ENCODE data around the gene MRPL43. TPM values are rescaled to one million over a fixed set of nuclear protein-coding genes. Genes with fewer than 3 reads are reported as not detected.

MRPL43 gene
- total and polyA plus RNA-seq, 2 donors (not counting 3 experiments of a cell fraction or from before 2014, with no cell fraction given): 75.0 to 144 TPM

DNA sequence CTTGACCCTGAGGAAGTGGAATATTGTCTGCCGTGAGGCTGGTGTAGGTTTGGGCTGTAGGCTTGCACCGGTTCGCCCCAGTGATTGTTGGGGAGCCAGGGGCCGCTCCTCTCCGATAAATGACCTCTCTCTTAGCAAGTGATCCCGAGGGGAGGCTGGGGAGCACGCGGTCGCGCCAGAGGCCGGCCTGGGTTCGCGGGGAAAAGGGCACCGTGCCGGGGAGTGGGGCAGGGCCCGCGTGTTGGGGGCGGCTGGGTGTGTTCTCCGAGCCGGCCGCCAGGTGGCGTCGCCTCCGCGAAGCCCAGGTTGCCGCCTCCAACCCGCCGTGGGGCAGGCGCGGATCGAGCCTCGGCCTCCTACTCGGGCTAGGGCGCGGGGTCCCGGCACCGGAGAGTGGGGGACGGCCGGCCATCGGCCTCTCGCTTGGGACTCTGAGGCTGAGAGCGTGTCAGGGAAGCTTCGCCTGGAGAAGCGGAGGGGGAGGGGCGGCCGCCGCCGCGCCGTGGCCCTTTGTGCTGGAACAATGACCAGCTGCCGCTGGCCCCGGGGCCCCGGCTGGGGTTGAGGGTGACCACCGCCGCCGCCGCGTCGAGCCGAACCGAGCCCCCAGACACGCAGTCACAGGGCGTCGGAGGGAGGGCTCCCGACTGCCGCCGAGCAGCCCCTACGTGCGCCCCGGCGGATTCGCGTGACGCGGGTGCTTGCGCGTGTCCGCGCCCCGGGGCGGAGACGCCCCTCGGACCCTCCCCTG lies 11.9 kb upstream of the MRPL43 start:
- Histone ChIP-seq H3K36me3 (ENCODE audit: control insufficient read depth in 2 of 2, extremely low read depth in 1 of 2, insufficient read depth in 2 of 2, low read length in 2 of 2) (peaks cover 5 to 17% of the 10 kb centered on the region in 2 experiments), H3K4me2 (ENCODE audit: insufficient read depth, low read length) (peak overlapping the region; percentile 50), H3K27ac (ENCODE audit: insufficient read depth, low read depth, low read length) (peak overlapping the region; percentile 86), H3K9me1 (replicated peaks; ENCODE audit: control insufficient read depth, extremely low read depth, insufficient read depth, low read length) (no peaks in the 10 kb centered on the region), H3K4me1 (ENCODE audit: control insufficient read depth, extremely low read depth, insufficient read depth, low read length) (peaks cover 33% of the 10 kb centered on the region), H2AFZ (ENCODE audit: low read depth, low read length) (peak overlapping the region; percentile 16), H3K9ac (replicated peaks; ENCODE audit: extremely low read depth, insufficient read depth, low read length) (peak overlapping the region; percentile 84), H3K9me3 (replicated peaks; ENCODE audit: control insufficient read depth, insufficient read depth, low read length) (no peaks in the 10 kb centered on the region), H4K20me1 (replicated peaks; ENCODE audit: control insufficient read depth, extremely low read depth, insufficient read depth, low read length) (no peaks in the 10 kb centered on the region), H3K79me2 (ENCODE audit: control insufficient read depth, insufficient read depth, low read length) (peaks cover 34% of the 10 kb centered on the region), H3K4me3 (replicated peaks in 1 of 3; ENCODE audit: insufficient read depth in 1 of 3, low read depth in 1 of 3, low read length in 3 of 3) (peak overlapping the region; percentile 6 to 85 (median 29)), H3K27me3 (ENCODE audit: control insufficient read depth in 2 of 2, insufficient read depth in 2 of 2, low read length in 2 of 2) (no peaks in the 10 kb centered on the region)
- peak; percentile 80 for FAIRE-seq
- DNase-seq (ENCODE audit: low read depth, low spot score): peak; percentile 75
- intact Hi-C loops (cut with micrococcal nuclease) (loop anchor here (1.0 to 2.0 kb wide), 2 partner anchors 14 to 62 kb away; partner anchors contain the start of gene KAZALD1), dilution Hi-C loops (cut with MboI; ENCODE audit: extremely low pct_ligation_motif_present, low sequenced_read_pairs) (no loop called here)
- TF ChIP-seq, protein P1, sequence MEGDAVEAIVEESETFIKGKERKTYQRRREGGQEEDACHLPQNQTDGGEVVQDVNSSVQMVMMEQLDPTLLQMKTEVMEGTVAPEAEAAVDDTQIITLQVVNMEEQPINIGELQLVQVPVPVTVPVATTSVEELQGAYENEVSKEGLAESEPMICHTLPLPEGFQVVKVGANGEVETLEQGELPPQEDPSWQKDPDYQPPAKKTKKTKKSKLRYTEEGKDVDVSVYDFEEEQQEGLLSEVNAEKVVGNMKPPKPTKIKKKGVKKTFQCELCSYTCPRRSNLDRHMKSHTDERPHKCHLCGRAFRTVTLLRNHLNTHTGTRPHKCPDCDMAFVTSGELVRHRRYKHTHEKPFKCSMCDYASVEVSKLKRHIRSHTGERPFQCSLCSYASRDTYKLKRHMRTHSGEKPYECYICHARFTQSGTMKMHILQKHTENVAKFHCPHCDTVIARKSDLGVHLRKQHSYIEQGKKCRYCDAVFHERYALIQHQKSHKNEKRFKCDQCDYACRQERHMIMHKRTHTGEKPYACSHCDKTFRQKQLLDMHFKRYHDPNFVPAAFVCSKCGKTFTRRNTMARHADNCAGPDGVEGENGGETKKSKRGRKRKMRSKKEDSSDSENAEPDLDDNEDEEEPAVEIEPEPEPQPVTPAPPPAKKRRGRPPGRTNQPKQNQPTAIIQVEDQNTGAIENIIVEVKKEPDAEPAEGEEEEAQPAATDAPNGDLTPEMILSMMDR (IDR thresholded peaks at IDR 0.05; ENCODE audit: extremely low read depth in 1 of 2, insufficient read depth in 1 of 2, low read depth in 1 of 2, low read length in 2 of 2): peak; percentile 92 to 95
- TF ChIP-seq MAX (IDR thresholded peaks at IDR 0.05; ENCODE audit: insufficient read depth, insufficient read length) (no peak), JUN (IDR thresholded peaks at IDR 0.05; ENCODE audit: borderline replicate concordance, insufficient read depth, insufficient read length, low read depth) (no peak), EZH2 (IDR thresholded peaks at IDR 0.05; ENCODE audit: borderline replicate concordance, low read depth, low read length, severe bottlenecking) (no peak), FOS (IDR thresholded peaks at IDR 0.05; ENCODE audit: borderline replicate concordance, insufficient read depth, low read length) (no peak), GATA2 (IDR thresholded peaks at IDR 0.05; ENCODE audit: insufficient read depth, insufficient read length, low read depth, low read length) (no peak), POLR2A (IDR thresholded peaks at IDR 0.05; ENCODE audit: low read depth, low read length) (peak; percentile 76), POLR2AphosphoS5 (IDR thresholded peaks at IDR 0.05; ENCODE audit: insufficient read depth, low read depth, low read length) (peak; percentile 72), MYC (IDR thresholded peaks at IDR 0.05; ENCODE audit: low read depth, low read length) (no peak)
- POLR2A ChIA-PET: interaction anchor here (1.0 kb wide), 1 partner anchor 12 kb away, joined by 3 read pairs; no protein-coding TSS in a partner anchor
- CTCF ChIA-PET: interaction anchor here (0.7 to 12.6 kb wide), 6 partner anchors 9 to 42 kb away, joined by 4 to 254 read pairs (median 16); no protein-coding TSS in a partner anchor
- no TSS peak for BruUV-seq (replicated peaks)
